Measurements from ENCODE around the gene MAMLD1. TPM values are rescaled to one million over a fixed set of nuclear protein-coding genes. Genes with fewer than 3 reads are reported as not detected.
A peak's percentile ranks its signal among the peaks of the same experiment; 100 is the strongest.

Gene MAMLD1
- total RNA-seq, 1 experiment from 2014 or later = 3.7 TPM

- Histone ChIP-seq H3K4me1 (replicated peaks) (peaks cover 4% of the 10 kb centered on the region; the same call in 1 of the 2 replicates), H3K4me3 (no peak overlapping the region), H3K27me3 (replicated peaks) (no peaks in the 10 kb centered on the region), H3K36me3 (no peaks in the 10 kb centered on the region), H3K9me3 (replicated peaks) (no peaks in the 10 kb centered on the region), H3K27ac (no peak overlapping the region)
- no peak for DNase-seq (ENCODE audit: low read depth in 1 of 2, low spot score in 2 of 2)
Observed at GRCh38 chrX:150438165-150438564, 75.0 kb downstream of the MAMLD1 start.

- no peaks in the 10 kb centered on the region for H3K9me3 ChIP-seq (replicated peaks)
- H3K27ac ChIP-seq = no peak overlapping the region
- no peaks in the 10 kb centered on the region for H3K36me3 ChIP-seq
- H3K27me3 ChIP-seq (replicated peaks) = no peaks in the 10 kb centered on the region
- H3K4me1 ChIP-seq (replicated peaks) = peaks cover 5% of the 10 kb centered on the region
- H3K4me3 ChIP-seq = no peak overlapping the region
- DNase-seq (ENCODE audit: low read depth in 1 of 2, low spot score in 2 of 2) = no peak
Observed at GRCh38 chrX:150446151-150446550, 83.0 kb downstream of the MAMLD1 start.

DNA sequence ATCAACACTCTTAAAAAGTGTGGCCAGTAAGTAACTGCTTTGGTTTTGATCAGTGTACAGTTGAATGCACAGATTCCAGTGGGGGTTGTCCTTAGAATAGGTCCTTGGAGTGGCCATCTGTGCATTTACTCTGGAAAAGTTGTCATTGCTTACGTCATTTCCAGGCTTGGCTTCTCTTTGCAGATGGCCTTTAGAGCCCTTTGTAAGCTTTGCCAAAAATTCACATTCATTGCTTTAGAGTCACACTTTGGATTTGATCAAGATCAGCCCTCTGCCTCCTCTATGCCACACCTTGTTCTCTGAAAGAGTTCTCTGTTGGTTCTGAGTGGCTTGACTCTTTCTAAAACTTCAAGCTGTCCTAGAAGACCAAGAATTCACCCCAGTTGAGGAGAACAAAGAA lies 83.9 kb downstream of the MAMLD1 start:
- peaks cover 12% of the 10 kb centered on the region for H3K4me1 ChIP-seq (replicated peaks)
- no peak overlapping the region for H3K27ac ChIP-seq
- H3K27me3 ChIP-seq (replicated peaks) = no peaks in the 10 kb centered on the region
- no peak for DNase-seq (ENCODE audit: low read depth in 1 of 2, low spot score in 2 of 2)
- no peak overlapping the region for H3K4me3 ChIP-seq
- H3K36me3 ChIP-seq = no peaks in the 10 kb centered on the region
- no peaks in the 10 kb centered on the region for H3K9me3 ChIP-seq (replicated peaks)

DNA sequence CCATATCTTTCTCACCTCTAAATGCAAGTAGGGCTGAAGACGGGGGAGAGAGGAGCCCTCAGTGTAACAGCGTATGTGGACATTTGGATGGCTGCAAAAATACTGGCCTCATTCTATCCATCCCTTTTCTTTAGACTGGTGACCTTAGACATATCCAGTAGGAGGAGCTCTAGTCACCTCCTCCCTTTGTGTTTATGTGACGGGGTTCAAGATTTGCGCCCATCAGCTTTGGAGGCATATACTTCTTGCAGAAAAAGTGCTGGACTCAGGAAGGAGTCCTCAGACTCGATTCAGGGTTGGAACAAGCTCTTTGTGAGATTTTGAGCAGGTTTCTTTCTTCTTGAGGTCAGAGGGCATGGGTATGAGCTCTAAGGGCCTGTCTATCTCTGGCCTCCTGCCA lies 86.2 kb downstream of the MAMLD1 start:
- Histone ChIP-seq H3K36me3 (no peaks in the 10 kb centered on the region), H3K4me3 (no peak overlapping the region), H3K4me1 (replicated peaks) (peaks cover 32% of the 10 kb centered on the region), H3K27ac (no peak overlapping the region), H3K9me3 (replicated peaks) (no peaks in the 10 kb centered on the region), H3K27me3 (replicated peaks) (no peaks in the 10 kb centered on the region)
- DNase-seq (ENCODE audit: low read depth in 1 of 2, low spot score in 2 of 2) = no peak

DNA sequence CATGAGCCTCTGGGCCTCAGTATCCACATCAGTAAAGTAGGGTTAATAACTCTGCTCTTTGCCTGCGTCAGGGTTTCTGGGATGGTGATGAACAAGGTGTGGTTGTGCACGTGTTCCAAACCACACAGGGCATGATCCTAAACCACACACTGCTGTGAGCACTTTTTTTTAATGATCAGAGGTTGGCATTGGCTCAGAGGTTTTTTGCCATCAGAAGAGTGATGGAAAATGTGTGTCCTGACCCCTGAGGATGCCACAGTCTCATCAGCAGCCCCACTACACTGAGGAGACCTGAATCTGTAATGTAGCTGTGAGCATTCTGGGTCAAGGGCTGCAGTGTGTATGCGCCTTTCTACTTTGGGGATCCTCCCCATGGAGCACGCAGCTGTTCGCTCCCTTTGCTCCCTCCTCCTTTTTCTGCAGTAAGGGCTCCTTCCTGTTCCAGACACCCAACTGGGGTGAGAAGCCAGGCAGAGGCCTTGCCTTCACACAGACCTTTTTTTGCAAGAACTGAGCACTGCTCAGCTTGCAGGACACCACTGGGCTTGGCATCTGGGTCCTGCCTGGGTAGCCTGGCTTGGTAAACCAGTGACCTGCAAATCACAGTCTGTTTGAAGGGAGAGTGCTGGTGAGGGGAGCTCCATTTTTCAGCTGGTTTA lies 87.5 kb downstream of the MAMLD1 start:
- no peaks in the 10 kb centered on the region for H3K9me3 ChIP-seq (replicated peaks)
- peaks cover 46% of the 10 kb centered on the region for H3K4me1 ChIP-seq (replicated peaks)
- no peak overlapping the region for H3K4me3 ChIP-seq
- DNase-seq (ENCODE audit: low read depth in 1 of 2, low spot score in 2 of 2) = no peak
- H3K27ac ChIP-seq = no peak overlapping the region
- H3K27me3 ChIP-seq (replicated peaks) = no peaks in the 10 kb centered on the region
- H3K36me3 ChIP-seq = no peaks in the 10 kb centered on the region

DNA sequence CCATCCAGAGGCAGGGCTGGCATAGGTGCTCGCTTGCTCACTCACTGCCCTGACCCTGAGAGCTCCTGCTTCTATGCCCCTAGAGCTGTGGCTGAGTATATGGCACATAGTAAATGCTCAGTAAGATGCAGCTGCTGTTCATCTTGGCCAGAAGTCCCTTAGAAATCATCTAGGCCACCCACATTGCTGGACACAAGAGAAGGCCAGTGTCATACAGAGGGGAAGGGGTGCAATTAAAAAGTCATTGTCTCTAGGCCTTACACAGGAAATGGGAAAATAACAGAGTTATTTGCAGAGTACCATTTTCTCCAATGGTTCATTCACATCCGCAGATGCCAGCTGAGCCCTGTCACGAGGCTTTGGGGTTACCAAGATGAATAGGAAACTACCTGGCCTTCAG lies 88.8 kb downstream of the MAMLD1 start:
- peak; percentile 51 to 54 for DNase-seq (ENCODE audit: low read depth in 1 of 2, low spot score in 2 of 2)
- no peaks in the 10 kb centered on the region for H3K36me3 ChIP-seq
- no peaks in the 10 kb centered on the region for H3K9me3 ChIP-seq (replicated peaks)
- H3K27me3 ChIP-seq (replicated peaks) = no peaks in the 10 kb centered on the region
- H3K4me3 ChIP-seq = no peak overlapping the region
- H3K27ac ChIP-seq = no peak overlapping the region
- H3K4me1 ChIP-seq (replicated peaks) = peaks cover 59% of the 10 kb centered on the region

DNA sequence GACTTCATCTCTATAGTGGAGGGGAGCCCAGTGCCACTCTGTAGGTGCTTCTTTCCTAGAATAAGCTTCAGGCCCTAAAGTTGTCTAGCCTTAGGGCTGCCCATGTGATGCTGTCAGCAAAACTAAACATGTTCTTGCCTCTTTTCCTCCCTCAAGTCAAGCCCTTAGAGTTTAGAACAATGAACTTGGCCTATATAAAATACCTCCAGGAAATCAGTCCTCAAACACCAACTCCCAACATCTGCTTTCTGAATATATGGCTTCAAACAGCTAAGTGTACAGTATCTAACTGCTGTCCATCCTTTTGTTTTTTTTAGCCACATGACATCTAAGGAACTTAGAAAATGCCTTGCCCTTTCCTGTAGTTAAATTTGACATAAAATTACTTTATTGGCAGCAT lies 91.0 kb downstream of the MAMLD1 start:
- Histone ChIP-seq H3K27me3 (replicated peaks) (no peaks in the 10 kb centered on the region), H3K27ac (no peak overlapping the region), H3K9me3 (replicated peaks) (no peaks in the 10 kb centered on the region), H3K4me1 (replicated peaks) (peaks cover 62% of the 10 kb centered on the region), H3K36me3 (no peaks in the 10 kb centered on the region), H3K4me3 (no peak overlapping the region)
- DNase-seq (ENCODE audit: low read depth in 1 of 2, low spot score in 2 of 2) = no peak

DNA sequence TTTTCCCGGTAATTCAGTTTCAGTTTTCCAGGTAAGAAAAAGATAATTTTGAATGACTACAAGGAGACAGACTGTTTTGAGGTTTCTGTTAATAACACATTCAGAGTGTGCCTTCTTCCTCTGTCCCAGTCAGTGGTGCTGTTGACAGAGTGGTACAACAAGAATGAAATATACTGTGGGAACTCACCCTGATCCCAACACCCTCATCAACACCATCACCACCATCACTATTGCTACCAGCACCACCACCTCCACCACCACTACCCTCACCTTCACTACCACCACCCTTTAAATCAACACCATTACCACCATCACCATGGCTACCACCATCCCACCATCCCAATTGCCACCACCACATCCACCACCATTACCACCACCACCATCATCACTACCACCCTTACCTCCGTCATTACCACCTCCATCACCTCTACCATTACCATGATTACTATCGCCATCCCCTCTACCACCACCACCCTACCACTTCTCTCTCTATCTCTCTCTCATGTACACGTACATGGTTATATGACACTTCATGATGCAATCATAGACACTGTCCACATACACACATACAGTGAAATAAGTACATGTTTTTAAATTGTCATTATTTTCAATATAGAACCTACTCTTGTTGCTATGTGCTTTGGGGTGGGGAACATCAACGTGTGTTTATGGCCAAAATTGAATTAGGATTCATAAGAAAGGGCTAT lies 91.5 kb downstream of the MAMLD1 start:
- Histone ChIP-seq H3K27ac (peak overlapping the region; percentile 57; the same call in 1 of the 2 replicates), H3K4me3 (no peak overlapping the region), H3K9me3 (replicated peaks) (no peaks in the 10 kb centered on the region), H3K36me3 (no peaks in the 10 kb centered on the region), H3K4me1 (replicated peaks) (peaks cover 62% of the 10 kb centered on the region), H3K27me3 (replicated peaks) (no peaks in the 10 kb centered on the region)
- DNase-seq (ENCODE audit: low read depth in 1 of 2, low spot score in 2 of 2) = no peak

GRCh38 chrX:150455215-150455608 lies 92.1 kb downstream of the MAMLD1 start:
- peaks cover 62% of the 10 kb centered on the region for H3K4me1 ChIP-seq (replicated peaks)
- peak in 1 of 2 experiments; percentile 47 for DNase-seq (ENCODE audit: low read depth in 1 of 2, low spot score in 2 of 2)
- no peaks in the 10 kb centered on the region for H3K36me3 ChIP-seq
- H3K27me3 ChIP-seq (replicated peaks) = no peaks in the 10 kb centered on the region
- no peaks in the 10 kb centered on the region for H3K9me3 ChIP-seq (replicated peaks)
- no peak overlapping the region for H3K4me3 ChIP-seq
- H3K27ac ChIP-seq = peak overlapping the region; percentile 57

DNA sequence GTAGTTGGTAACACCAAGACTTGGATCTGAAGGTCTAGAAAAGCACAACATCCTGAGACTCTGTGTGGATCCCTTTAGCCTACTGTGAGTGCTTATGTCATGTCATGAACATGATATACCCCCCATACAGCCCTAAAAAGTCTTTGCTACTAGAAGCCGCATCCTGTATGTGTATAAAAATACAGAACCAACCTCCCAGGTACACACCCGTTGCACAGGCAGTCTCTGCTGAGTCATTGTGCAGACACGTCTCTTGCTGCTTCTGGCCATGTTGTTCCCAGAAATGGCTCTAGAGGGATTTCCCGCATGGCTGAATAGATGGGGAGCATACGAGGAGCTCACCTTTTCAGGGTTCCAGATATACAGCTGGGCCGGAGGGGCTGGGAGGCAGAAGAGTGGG lies 93.3 kb downstream of the MAMLD1 start:
- Histone ChIP-seq H3K4me3 (no peak overlapping the region), H3K9me3 (replicated peaks) (no peaks in the 10 kb centered on the region), H3K27me3 (replicated peaks) (no peaks in the 10 kb centered on the region), H3K36me3 (no peaks in the 10 kb centered on the region), H3K27ac (peak overlapping the region; percentile 57), H3K4me1 (replicated peaks) (peaks cover 65% of the 10 kb centered on the region)
- DNase-seq (ENCODE audit: low read depth in 1 of 2, low spot score in 2 of 2) = peak; percentile 32 to 46

GRCh38 chrX:150456941-150457340 lies 93.8 kb downstream of the MAMLD1 start:
- peak overlapping the region; percentile 57 for H3K27ac ChIP-seq
- H3K4me1 ChIP-seq (replicated peaks) = peaks cover 65% of the 10 kb centered on the region
- no peaks in the 10 kb centered on the region for H3K9me3 ChIP-seq (replicated peaks)
- no peak overlapping the region for H3K4me3 ChIP-seq
- no peaks in the 10 kb centered on the region for H3K36me3 ChIP-seq
- no peak for DNase-seq (ENCODE audit: low read depth in 1 of 2, low spot score in 2 of 2)
- H3K27me3 ChIP-seq (replicated peaks) = no peaks in the 10 kb centered on the region

DNA sequence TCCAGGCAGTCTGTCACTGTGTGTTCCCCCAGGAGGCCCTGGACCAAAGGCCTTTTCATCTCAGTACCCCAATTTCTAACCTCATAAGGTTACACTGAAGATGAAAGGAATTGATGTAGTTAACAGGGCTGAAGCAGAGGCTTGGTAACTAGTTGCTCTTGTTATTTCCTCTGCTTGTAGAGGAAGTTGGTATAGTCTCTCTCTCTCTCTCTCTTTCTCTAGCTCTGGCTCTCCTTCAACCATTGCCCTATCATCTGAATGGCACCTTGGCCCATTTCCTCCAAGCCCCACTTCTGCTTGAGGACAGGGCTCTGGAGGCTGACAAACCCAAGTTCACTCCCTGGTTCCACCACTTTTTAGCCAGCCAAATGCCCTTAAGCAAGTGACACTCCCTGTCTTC lies 96.1 kb downstream of the MAMLD1 start:
- Histone ChIP-seq H3K36me3 (no peaks in the 10 kb centered on the region), H3K27ac (no peak overlapping the region), H3K4me1 (replicated peaks) (peaks cover 46% of the 10 kb centered on the region), H3K4me3 (no peak overlapping the region), H3K9me3 (replicated peaks) (no peaks in the 10 kb centered on the region), H3K27me3 (replicated peaks) (no peaks in the 10 kb centered on the region)
- no peak for DNase-seq (ENCODE audit: low read depth in 1 of 2, low spot score in 2 of 2)

DNA sequence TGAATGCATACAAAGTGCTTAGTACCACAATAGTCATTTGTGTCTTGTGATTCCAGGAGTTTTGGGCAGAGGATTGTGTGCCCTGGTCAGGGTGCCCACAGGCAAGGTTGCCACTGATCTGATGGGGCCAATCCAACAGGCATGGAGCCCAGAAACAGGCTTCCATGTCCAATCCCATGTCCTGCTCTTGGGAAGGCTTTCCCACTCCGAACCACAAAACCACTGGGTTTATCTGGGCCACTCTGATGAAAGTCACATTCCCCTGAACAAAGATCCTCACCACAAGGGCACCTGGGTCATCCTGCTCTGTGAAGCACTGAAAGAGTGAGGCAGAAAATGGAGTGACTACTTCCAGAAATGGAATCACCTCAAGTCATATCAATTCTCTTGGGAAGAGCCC lies 96.9 kb downstream of the MAMLD1 start:
- Histone ChIP-seq H3K36me3 (no peaks in the 10 kb centered on the region), H3K27ac (no peak overlapping the region), H3K4me3 (no peak overlapping the region), H3K4me1 (replicated peaks) (peaks cover 37% of the 10 kb centered on the region), H3K9me3 (replicated peaks) (no peaks in the 10 kb centered on the region), H3K27me3 (replicated peaks) (no peaks in the 10 kb centered on the region)
- no peak for DNase-seq (ENCODE audit: low read depth in 1 of 2, low spot score in 2 of 2)

- no peak overlapping the region for H3K4me3 ChIP-seq
- no peaks in the 10 kb centered on the region for H3K9me3 ChIP-seq (replicated peaks)
- no peaks in the 10 kb centered on the region for H3K27me3 ChIP-seq (replicated peaks)
- H3K27ac ChIP-seq = no peak overlapping the region
- H3K4me1 ChIP-seq (replicated peaks) = peaks cover 35% of the 10 kb centered on the region
- no peaks in the 10 kb centered on the region for H3K36me3 ChIP-seq
- no peak for DNase-seq (ENCODE audit: low read depth in 1 of 2, low spot score in 2 of 2)
Observed at GRCh38 chrX:150460781-150461180, 97.7 kb downstream of the MAMLD1 start.

All from SJSA1 (cell line).